HCT116 (cell line): ENCODE data around the gene NR1I3. TPM values are rescaled to one million over a fixed set of nuclear protein-coding genes. Genes with fewer than 3 reads are reported as not detected.
"Not testable (repeated sequence)": the region's sequence is repeated elsewhere in the genome, so short reads cannot be mapped to it uniquely, and the experiment has no call there.

Source experiments
- ATAC-seq: fragments of 200-7000 bp; cut with Tn5 transposase; 2 replicates; pipeline ENCODE4 v1.9.1; 2020; ENCODE audit warnings: mild to moderate bottlenecking, moderate library complexity
- BruUV-seq: library from RNA; stranded (reverse); fragments of 400-500 nt; replicated peaks from 2 replicates; lab custom pipeline; 2021; lab: Mats Ljungman, UMichigan
- CTCF ChIA-PET: fragments of 300-600 bp; sonication (Branson Sonifier 250); formaldehyde crosslinking; loops from one replicate; lab custom pipeline; 2021; ENCODE audit warnings: antibody characterized with exemption; lab: Charles Lee
- POLR2A ChIA-PET: fragments of 300-600, 350-600 bp; sonication (Branson Sonifier 250); formaldehyde crosslinking; loops from one replicate; lab custom pipeline; 2021; ENCODE audit warnings: antibody characterized with exemption; lab: Charles Lee
- RAD21 ChIA-PET, 2 experiments: fragments of 300-600 bp; sonication (Branson Sonifier 250); formaldehyde crosslinking; loops; one replicate each; lab custom pipeline; 2023; ENCODE audit warnings: low total read pairs in 2 of 2; ENCODE audit not compliant: uncharacterized antibody in 2 of 2, unreplicated experiment in 2 of 2, low non-redundant PET in 1 of 2; lab: Charles Lee
- DNase-seq: peaks from one replicate; pipeline ENCODE4 v3.0.0-alpha.2; 2010; ENCODE audit warnings: low read depth, low spot score
- H2AFZ ChIP-seq: fragments of 200-600 bp; shearing (Covaris generic), sonication (generic); 2 replicates; pipeline ENCODE4 v1.6.1; 2017; ENCODE audit warnings: low read depth, mixed run types, mixed read lengths, antibody characterized with exemption, low read length; ENCODE audit not compliant: poor library complexity, severe bottlenecking
- H3K27ac ChIP-seq: 2 replicates; pipeline ENCODE4 v1.5.1; 2012; ENCODE audit warnings: low read depth, low read length
- H3K27me3 ChIP-seq: fragments of 200-600 bp; sonication (generic); 2 replicates; pipeline ENCODE4 v1.6.1; 2016; ENCODE audit warnings: mixed run types, low read length, mixed read lengths; ENCODE audit not compliant: insufficient read depth
- H3K36me3 ChIP-seq, 2 experiments: fragments of 200-500 bp in 1 of 2; fragments of 200-600 bp in 1 of 2; sonication (Bioruptor generic) in 1 of 2; sonication (generic) in 1 of 2; 2 replicates each; pipeline versions ENCODE4 v1.5.1 to v1.6.1; 2014 to 2016; ENCODE audit warnings: low read length in 2 of 2, inconsistent platforms in 1 of 2, mixed read lengths in 1 of 2, mixed run types in 1 of 2; ENCODE audit not compliant: insufficient read depth in 2 of 2, control insufficient read depth in 1 of 2
- H3K4me1 ChIP-seq, 2 experiments: fragments of 200-600 bp in 1 of 2; sonication (generic) in 1 of 2; 2 replicates each; pipeline versions ENCODE4 v1.5.1 to v1.6.1; 2012 to 2017; ENCODE audit warnings: low read length in 2 of 2, inconsistent platforms in 1 of 2, mild to moderate bottlenecking in 1 of 2, mixed read lengths in 1 of 2, mixed run types in 1 of 2, moderate library complexity in 1 of 2; ENCODE audit not compliant: insufficient read depth in 2 of 2, control insufficient read depth in 1 of 2
- H3K4me2 ChIP-seq: fragments of 200-600 bp; sonication (generic); 2 replicates; pipeline ENCODE4 v1.6.1; 2017; ENCODE audit warnings: mixed run types, low read length, mixed read lengths
- H3K4me3 ChIP-seq, 2 experiments: fragments of 200-600 bp in 1 of 2; sonication (generic) in 1 of 2; replicated peaks in 1 of 2; 2 replicates each; pipeline ENCODE4 v1.5.1; 2011 to 2016; ENCODE audit warnings: low read length in 2 of 2, control low read depth in 1 of 2, low read depth in 1 of 2, mild to moderate bottlenecking in 1 of 2, mixed read lengths in 1 of 2, mixed run types in 1 of 2
- H3K79me2 ChIP-seq: fragments of 200-600 bp; sonication (generic); 2 replicates; pipeline ENCODE4 v1.6.1; 2017; ENCODE audit warnings: mild to moderate bottlenecking, mixed run types, low read length, moderate library complexity, mixed read lengths; ENCODE audit not compliant: insufficient read depth
- H3K9ac ChIP-seq: fragments of 200-600 bp; sonication (generic); 2 replicates; pipeline ENCODE4 v1.6.1; 2016; ENCODE audit warnings: low read length, mixed read lengths
- H3K9me2 ChIP-seq: fragments of 200-600 bp; sonication (generic), shearing (Covaris generic); 2 replicates; pipeline ENCODE4 v1.6.1; 2017; ENCODE audit warnings: mixed run types, mild to moderate bottlenecking, moderate library complexity; ENCODE audit not compliant: insufficient read depth
- H3K9me3 ChIP-seq, 2 experiments: fragments of 200-500 bp in 1 of 2; fragments of 200-600 bp in 1 of 2; sonication (Bioruptor generic) in 1 of 2; sonication (generic) in 1 of 2; 2 replicates each; pipeline ENCODE4 v1.6.1; 2014 to 2017; ENCODE audit warnings: low read length in 2 of 2, mixed read lengths in 2 of 2, inconsistent platforms in 1 of 2, low read depth in 1 of 2, mild to moderate bottlenecking in 1 of 2, mixed run types in 1 of 2, moderate library complexity in 1 of 2; ENCODE audit not compliant: control insufficient read depth in 1 of 2, insufficient read depth in 1 of 2
- H4K20me1 ChIP-seq: fragments of 200-600 bp; sonication (generic), shearing (Covaris generic); 2 replicates; pipeline ENCODE4 v1.6.1; 2017; ENCODE audit warnings: mixed run types, mild to moderate bottlenecking, moderate library complexity; ENCODE audit not compliant: insufficient read depth
- CEBPB ChIP-seq: IDR thresholded peaks from 2 replicates; pipeline ENCODE4 v1.6.1; 2012; ENCODE audit warnings: low read depth
- intact Hi-C: fragments of 100-400 bp; cut with micrococcal nuclease; formaldehyde crosslinking; loops from 2 replicates; pipeline ENCODE4 v1.10.0; 2022
- total RNA-seq: library from RNA; stranded (reverse); gene quantifications from one replicate; pipeline ENCODE4 v1.2.1, GENCODE V29; 2021; ENCODE audit not compliant: unreplicated experiment

NR1I3 gene
- total RNA-seq, 1 experiment from 2014 or later = not detected

- Histone ChIP-seq H3K9me2 (no peaks in the 10 kb centered on the region), H3K4me2 (no peak within 1 kb of the TSS), H2AFZ (no peak within 1 kb of the TSS), H3K79me2 (no peaks in the 10 kb centered on the region), H3K9me3 (peaks cover 0 to 10% of the 10 kb centered on the region in 2 experiments; a peak in 1 of 4 replicates), H3K27me3 (peaks cover 14% of the 10 kb centered on the region), H3K4me3 (no peak within 1 kb of the TSS), H3K4me1 (no peaks in the 10 kb centered on the region), H3K36me3 (no peaks in the 10 kb centered on the region), H3K27ac (no peak within 1 kb of the TSS), H3K9ac (no peak within 1 kb of the TSS), H4K20me1 (no peaks in the 10 kb centered on the region)
- BruUV-seq = no TSS peak
- ChIA-PET CTCF (interaction anchor here (1.5 kb wide), 1 partner anchor 33 kb away, joined by 3 read pairs; no protein-coding TSS in a partner anchor), RAD21 (no interaction called here), POLR2A (no interaction called here)
- ATAC-seq (no peak), DNase-seq (no peak)
- no peak for TF ChIP-seq CEBPB
- intact Hi-C loops = no loop called here
Observed at GRCh38 chr1:161258439-161259344, 20.7 kb upstream of the NR1I3 start, which contains the start of gene PCP4L1. TSS of gene PCP4L1 (plus strand) at chr1:161258745. CDS start at chr1:161258975, 230 bp downstream.

DNA sequence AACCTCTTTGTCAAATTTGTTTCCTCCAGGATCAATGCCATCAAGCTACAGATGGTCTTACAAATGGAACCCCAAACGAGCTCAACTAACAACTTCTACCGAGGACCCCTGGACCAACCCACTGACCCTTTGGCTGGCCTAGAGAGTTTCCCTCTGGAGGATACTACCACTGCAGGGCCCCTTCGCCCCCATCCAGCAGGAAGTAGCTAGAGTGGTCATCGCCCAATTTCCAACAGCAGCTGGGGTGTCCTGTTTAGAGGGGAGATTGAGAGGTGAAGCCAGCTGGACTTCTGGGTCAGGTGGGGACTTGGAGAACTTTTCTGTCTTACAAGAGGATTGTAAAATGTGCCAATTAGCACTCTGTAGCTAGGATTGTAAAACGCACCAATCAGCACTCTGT is 19.1 kb upstream of the NR1I3 start:
- H3K4me1 ChIP-seq, POLR2A ChIA-PET, intact Hi-C loops, H3K27ac ChIP-seq, H4K20me1 ChIP-seq, H3K4me3 ChIP-seq, BruUV-seq, CTCF ChIA-PET, H3K9me2 ChIP-seq, H3K4me2 ChIP-seq, H3K36me3 ChIP-seq, ATAC-seq, RAD21 ChIA-PET, H2AFZ ChIP-seq, H3K79me2 ChIP-seq, DNase-seq, H3K9ac ChIP-seq: not testable (repeated sequence)
- H3K27me3 ChIP-seq = peaks cover 14% of the 10 kb centered on the region
- H3K9me3 ChIP-seq = peaks cover 0 to 10% of the 10 kb centered on the region in 2 experiments; a peak in 1 of 4 replicates

DNA sequence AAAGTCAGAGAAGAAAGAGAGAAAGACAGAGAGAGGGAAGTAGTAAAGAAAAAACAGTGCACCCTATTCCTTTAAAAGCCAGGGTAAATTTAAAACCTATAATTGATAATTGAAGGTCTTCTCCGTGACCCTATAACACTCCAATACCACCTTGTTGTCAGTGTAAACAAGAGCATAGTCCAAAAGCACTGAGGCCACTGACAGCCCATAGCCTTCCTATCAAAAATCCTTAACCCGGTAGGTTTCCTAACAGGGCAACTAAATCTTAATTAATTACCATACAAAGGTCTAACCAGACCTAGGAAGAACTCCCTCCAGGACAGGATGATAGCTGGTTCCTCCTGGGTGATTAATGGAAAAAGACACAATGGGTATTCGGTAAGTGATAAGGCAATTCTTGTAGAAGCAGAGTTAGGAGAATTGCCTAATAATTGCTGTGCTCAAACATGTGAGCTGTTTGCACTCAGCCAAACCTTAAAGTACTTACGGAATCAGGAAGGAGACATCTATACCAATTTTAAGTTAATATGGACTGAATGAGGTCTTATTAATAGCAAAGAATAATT is 18.0 kb upstream of the NR1I3 start:
- H3K9ac ChIP-seq, H2AFZ ChIP-seq, H3K9me2 ChIP-seq, DNase-seq, H3K27ac ChIP-seq, intact Hi-C loops, H3K4me3 ChIP-seq, POLR2A ChIA-PET, H3K4me1 ChIP-seq, ATAC-seq, H4K20me1 ChIP-seq, H3K79me2 ChIP-seq, H3K4me2 ChIP-seq, BruUV-seq, RAD21 ChIA-PET, H3K36me3 ChIP-seq, CTCF ChIA-PET: not testable (repeated sequence)
- peaks cover 0 to 10% of the 10 kb centered on the region in 2 experiments; a peak in 1 of 4 replicates for H3K9me3 ChIP-seq
- peaks cover 11% of the 10 kb centered on the region for H3K27me3 ChIP-seq

- H4K20me1 ChIP-seq, RAD21 ChIA-PET, H3K27me3 ChIP-seq, H3K4me1 ChIP-seq, intact Hi-C loops, H3K9me2 ChIP-seq, H3K4me3 ChIP-seq, H3K36me3 ChIP-seq, POLR2A ChIA-PET, CTCF ChIA-PET, ATAC-seq, DNase-seq, H2AFZ ChIP-seq, H3K27ac ChIP-seq, H3K4me2 ChIP-seq, H3K79me2 ChIP-seq, BruUV-seq, H3K9ac ChIP-seq: not testable (repeated sequence)
- H3K9me3 ChIP-seq = peaks cover 0 to 10% of the 10 kb centered on the region in 2 experiments; a peak in 1 of 4 replicates
Observed at GRCh38 chr1:161255302-161255701, 17.3 kb upstream of the NR1I3 start.
